Frontal cortex (tissue), 4 donors: Measurements from ENCODE around the gene CCNL1. TPM values are rescaled to one million over a fixed set of nuclear protein-coding genes. Genes with fewer than 3 reads are reported as not detected.

Experiments
- DNase-seq, 2 donors: peaks; one replicate each; pipeline ENCODE4 v3.0.0; 2012; ENCODE audit warnings: low spot score in 2 of 2
- FAIRE-seq: peaks from 2 replicates; lab custom pipeline; 2012; peaks lifted over from hg19 to GRCh38; lab: Jason Lieb, UNC
- total RNA-seq: library from RNA; depleted of rRNA; stranded (reverse); fragments of >200 nt; gene quantifications from one replicate; pipeline ENCODE4 v1.2.3, GENCODE V29; 2014
- donor health status: control.
- donor health status: control.
- donor health status: control.

The CCNL1 gene
- total RNA-seq, 1 donor from 2014 or later: 64.4 TPM

GRCh38 chr3:157128771-157129681 is 30.9 kb downstream of the CCNL1 start:
- FAIRE-seq: no peak
- DNase-seq: no peak

- DNase-seq (no peak), FAIRE-seq (no peak)
Observed at GRCh38 chr3:157127831-157128767, 31.8 kb downstream of the CCNL1 start.

GRCh38 chr3:157127268-157127667 is 32.7 kb downstream of the CCNL1 start:
- FAIRE-seq (no peak), DNase-seq (no peak)

GRCh38 chr3:157126365-157126764 is 33.6 kb downstream of the CCNL1 start:
- FAIRE-seq (no peak), DNase-seq (no peak)

- FAIRE-seq: no peak
Observed at GRCh38 chr3:157125101-157125500, 34.8 kb downstream of the CCNL1 start.

GRCh38 chr3:157123621-157124020 is 36.3 kb downstream of the CCNL1 start:
- FAIRE-seq (no peak), DNase-seq (no peak)

More at GRCh38 chr3:157125101-157125500, 34.8 kb downstream of the CCNL1 start:
- DNase-seq: no peak

GRCh38 chr3:157122832-157123427 is 37.0 kb downstream of the CCNL1 start:
- FAIRE-seq (no peak), DNase-seq (no peak)

GRCh38 chr3:157122116-157122515 is 37.8 kb downstream of the CCNL1 start:
- no peak for FAIRE-seq
- no peak for DNase-seq

- DNase-seq (no peak), FAIRE-seq (no peak)
Observed at GRCh38 chr3:157121522-157121921, 38.4 kb downstream of the CCNL1 start.

- DNase-seq (no peak), FAIRE-seq (no peak)
Observed at GRCh38 chr3:157120071-157120892, 39.7 kb downstream of the CCNL1 start.

GRCh38 chr3:157119369-157119951 is 40.5 kb downstream of the CCNL1 start:
- FAIRE-seq: no peak

GRCh38 chr3:157117875-157118654 is 41.9 kb downstream of the CCNL1 start:
- FAIRE-seq (no peak), DNase-seq (no peak)

More at GRCh38 chr3:157119369-157119951, 40.5 kb downstream of the CCNL1 start:
- no peak for DNase-seq

- DNase-seq (no peak), FAIRE-seq (no peak)
Observed at GRCh38 chr3:157117206-157117605, 42.7 kb downstream of the CCNL1 start.

GRCh38 chr3:157116017-157116416 is 43.9 kb downstream of the CCNL1 start:
- no peak for FAIRE-seq
- no peak for DNase-seq

- FAIRE-seq (no peak), DNase-seq (no peak)
Observed at GRCh38 chr3:157115069-157116006, 44.6 kb downstream of the CCNL1 start.

- FAIRE-seq: no peak
- no peak for DNase-seq
Observed at GRCh38 chr3:157113832-157114505, 46.0 kb downstream of the CCNL1 start.

GRCh38 chr3:157112536-157112935 is 47.4 kb downstream of the CCNL1 start:
- FAIRE-seq: no peak
- no peak for DNase-seq
